ENCODE results near the gene RNF186. TPM values are rescaled to one million over a fixed set of nuclear protein-coding genes. Genes with fewer than 3 reads are reported as not detected.

The RNF186 gene
- total RNA-seq, 4 donors from 2014 or later, result 0.24 TPM; not detected in 3

DNA sequence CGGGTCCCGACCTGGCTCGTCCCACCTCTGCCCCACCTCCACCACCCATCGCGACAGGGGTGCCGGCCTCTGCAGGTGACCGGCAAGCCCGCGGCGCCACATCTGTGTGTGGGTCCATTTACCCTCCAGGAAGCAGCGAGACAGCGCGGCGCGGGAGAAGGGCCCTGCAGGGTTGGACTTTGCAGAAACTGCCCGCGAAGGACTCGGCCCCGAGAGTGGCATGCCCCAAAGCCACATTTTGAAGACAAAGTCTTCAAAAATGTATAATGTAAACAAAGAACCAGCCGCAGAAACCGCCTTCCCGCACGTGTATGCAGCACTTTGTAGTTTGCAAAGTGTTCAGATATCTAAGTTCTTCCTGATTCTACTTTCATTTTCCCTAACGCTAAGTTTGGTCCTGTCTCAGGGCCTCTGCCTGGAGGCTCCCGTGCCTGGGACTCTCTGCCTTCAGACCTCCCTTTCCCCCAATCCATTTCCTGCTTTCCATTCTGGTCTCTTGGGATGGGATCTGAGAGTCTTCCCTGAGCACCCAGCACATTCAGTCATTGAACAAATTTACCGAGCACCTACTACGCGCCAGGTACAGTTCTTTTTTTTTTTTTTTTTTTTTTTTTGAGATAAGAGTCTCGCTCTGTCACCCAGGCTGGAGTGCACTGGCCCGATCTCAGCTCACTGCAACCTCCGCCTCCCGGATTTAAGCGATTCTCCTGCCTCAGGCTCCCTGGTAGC lies 14.8 kb downstream of the RNF186 start:
- intact Hi-C loops (cut with DNase I; ENCODE audit: low total_unique reads) (no loop called here), in situ Hi-C loops (cut with MboI; ENCODE audit: low sequenced_read_pairs in 4 of 4) (no loop called here)
- Histone ChIP-seq H3K27ac (peak overlapping the region; percentile 44 to 71 (median 60)), H3K36me3 (no peaks in the 10 kb centered on the region), H3K27me3 (no peaks in the 10 kb centered on the region), H3K4me1 (peaks cover 0 to 7% of the 10 kb centered on the region in 2 donors), H3K9me3 (no peaks in the 10 kb centered on the region), H3K4me3 (peak overlapping the region; percentile 64 to 83 (median 70))
- DNase-seq (peak in 1 of 2 donors; percentile 19), ATAC-seq (peak; percentile 66 to 72)
- TF ChIP-seq, protein P1, sequence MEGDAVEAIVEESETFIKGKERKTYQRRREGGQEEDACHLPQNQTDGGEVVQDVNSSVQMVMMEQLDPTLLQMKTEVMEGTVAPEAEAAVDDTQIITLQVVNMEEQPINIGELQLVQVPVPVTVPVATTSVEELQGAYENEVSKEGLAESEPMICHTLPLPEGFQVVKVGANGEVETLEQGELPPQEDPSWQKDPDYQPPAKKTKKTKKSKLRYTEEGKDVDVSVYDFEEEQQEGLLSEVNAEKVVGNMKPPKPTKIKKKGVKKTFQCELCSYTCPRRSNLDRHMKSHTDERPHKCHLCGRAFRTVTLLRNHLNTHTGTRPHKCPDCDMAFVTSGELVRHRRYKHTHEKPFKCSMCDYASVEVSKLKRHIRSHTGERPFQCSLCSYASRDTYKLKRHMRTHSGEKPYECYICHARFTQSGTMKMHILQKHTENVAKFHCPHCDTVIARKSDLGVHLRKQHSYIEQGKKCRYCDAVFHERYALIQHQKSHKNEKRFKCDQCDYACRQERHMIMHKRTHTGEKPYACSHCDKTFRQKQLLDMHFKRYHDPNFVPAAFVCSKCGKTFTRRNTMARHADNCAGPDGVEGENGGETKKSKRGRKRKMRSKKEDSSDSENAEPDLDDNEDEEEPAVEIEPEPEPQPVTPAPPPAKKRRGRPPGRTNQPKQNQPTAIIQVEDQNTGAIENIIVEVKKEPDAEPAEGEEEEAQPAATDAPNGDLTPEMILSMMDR (IDR thresholded peaks at IDR 0.05 in 4 of 5, conservative IDR thresholded peaks at IDR 0.05 in 1 of 5), result no peak
- no peak for TF ChIP-seq POLR2A (IDR thresholded peaks at IDR 0.05)

DNA sequence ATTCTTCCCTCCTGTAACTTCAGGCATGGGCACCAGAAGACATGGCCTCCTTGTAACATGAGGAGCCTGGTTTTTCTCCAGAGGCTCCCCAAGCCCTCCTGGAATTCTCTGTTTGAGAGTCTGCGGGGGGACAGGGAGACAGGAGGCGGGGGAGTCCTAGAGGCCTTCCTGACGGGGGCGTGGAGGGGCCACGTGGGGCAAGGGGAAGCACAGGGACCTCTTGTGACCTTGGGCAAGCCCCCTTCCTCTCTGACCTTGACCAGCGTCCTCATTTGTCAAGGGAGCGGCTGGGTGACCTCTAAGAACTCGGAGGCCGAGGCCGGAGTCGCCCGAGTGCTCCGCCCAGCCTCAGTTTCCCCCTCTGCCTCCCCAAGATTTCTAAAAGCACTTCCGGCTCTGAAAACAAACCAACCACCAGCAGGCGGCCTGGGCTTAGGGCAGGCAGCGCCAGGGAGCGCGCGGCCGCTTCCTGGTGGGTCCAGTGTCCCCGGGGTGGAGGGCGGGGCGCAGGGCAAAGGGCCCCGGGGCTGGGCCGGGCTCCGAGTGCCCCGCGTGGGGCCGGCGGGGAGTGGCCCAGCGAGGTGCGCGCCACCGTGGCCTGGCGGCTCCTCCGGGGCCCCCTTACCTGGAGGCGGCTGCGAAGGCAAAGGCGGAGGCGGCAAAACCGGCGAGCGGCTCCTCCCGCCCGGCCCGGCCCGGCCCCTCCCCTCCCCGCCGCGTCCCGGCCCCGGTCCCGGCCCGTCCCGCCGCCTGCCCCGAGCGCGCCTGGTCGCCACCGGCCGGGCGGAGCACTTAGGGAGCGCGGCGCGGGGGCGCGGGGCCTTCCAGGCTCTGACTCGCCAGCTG lies 15.6 kb downstream of the RNF186 start, which contains the start of gene TMCO4:
Gene TMCO4 (minus strand): TSS at position 687 of the 846 bp plus-strand sequence. CDS start 19,158 bp downstream, outside the sequence.
- Histone ChIP-seq H3K27ac (peak within 1 kb of the TSS; percentile 54 to 71 (median 66)), H3K4me1 (peaks cover 0 to 7% of the 10 kb centered on the region in 2 donors), H3K36me3 (no peaks in the 10 kb centered on the region), H3K27me3 (no peaks in the 10 kb centered on the region), H3K4me3 (peak within 1 kb of the TSS; percentile 64 to 83 (median 70)), H3K9me3 (no peaks in the 10 kb centered on the region)
- ATAC-seq (peak; percentile 63 to 79), DNase-seq (peak in 1 of 2 donors; percentile 25)
- intact Hi-C loops (cut with DNase I; ENCODE audit: low total_unique reads) (no loop called here), in situ Hi-C loops (cut with MboI; ENCODE audit: low sequenced_read_pairs in 4 of 4) (no loop called here)
- no peak for TF ChIP-seq POLR2A (IDR thresholded peaks at IDR 0.05)
- TF ChIP-seq, protein P1 (IDR thresholded peaks at IDR 0.05 in 4 of 5, conservative IDR thresholded peaks at IDR 0.05 in 1 of 5), result peak in 3 of 5 experiments; percentile 13 to 23 (median 19)

DNA sequence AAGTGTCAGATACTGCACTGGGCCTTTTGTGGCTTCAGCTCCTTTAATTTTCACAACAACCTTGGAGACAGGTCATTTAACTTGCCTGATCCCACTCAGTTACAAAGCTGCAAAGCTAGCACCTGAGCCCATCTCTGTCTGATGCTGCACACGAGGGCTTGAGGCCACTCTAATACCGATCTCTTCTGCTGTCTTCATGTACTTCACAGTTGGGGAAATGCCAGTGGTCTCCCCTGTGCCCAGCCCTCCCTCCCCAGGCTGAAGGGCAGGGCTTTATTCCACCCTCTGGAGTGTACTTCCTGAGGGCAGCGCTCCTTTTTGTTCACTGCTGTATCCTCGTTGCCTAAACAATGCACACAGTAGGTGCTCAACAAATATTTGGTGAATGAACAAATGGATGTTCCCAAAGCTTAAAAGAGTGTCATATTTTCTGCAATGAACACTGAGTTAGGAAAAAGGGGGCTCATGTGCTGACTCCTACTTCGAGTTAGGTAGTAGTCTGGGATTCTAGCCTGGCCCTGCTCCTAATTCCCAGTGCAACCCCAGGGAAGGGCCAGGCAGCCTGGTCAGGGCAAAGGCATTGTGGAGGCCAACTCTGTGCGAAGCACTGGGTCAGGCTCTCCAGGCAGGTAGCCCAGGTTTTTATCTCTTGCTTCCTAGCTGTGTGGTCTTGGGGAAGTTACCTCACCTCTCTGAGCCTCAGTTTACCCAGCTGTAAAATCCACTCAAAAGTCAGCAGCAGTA lies 16.4 kb downstream of the RNF186 start:
- TF ChIP-seq, protein P1 (IDR thresholded peaks at IDR 0.05 in 4 of 5, conservative IDR thresholded peaks at IDR 0.05 in 1 of 5), result no peak
- no peak for TF ChIP-seq POLR2A (IDR thresholded peaks at IDR 0.05)
- Histone ChIP-seq H3K27me3 (no peaks in the 10 kb centered on the region), H3K4me1 (peaks cover 0 to 7% of the 10 kb centered on the region in 2 donors), H3K36me3 (no peaks in the 10 kb centered on the region), H3K4me3 (peak overlapping the region; percentile 64 to 83 (median 70)), H3K27ac (peak overlapping the region; percentile 54 to 71 (median 66)), H3K9me3 (no peaks in the 10 kb centered on the region)
- ATAC-seq (no peak), DNase-seq (no peak)
- intact Hi-C loops (cut with DNase I; ENCODE audit: low total_unique reads) (no loop called here), in situ Hi-C loops (cut with MboI; ENCODE audit: low sequenced_read_pairs in 4 of 4) (no loop called here)

DNA sequence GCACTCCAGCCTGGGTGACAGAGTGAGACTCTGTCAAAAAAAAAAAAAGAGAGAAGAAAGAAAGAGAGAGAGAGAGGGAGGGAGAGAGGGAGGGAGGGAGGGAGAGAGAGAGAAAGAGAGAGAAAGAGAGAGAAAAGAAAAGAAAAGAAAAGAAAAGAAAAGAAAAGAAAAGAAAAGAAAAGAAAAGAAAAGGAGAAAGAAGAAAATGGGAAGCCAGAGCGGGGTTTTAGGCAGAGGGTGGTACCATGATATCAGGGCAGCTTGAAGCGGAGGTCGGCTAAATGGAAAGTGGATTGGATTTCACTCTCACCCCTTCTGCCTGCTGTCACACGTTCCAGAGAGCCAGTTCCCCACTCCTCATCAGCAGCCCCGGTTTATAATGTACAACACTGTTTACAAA lies 17.3 kb downstream of the RNF186 start:
- Histone ChIP-seq H3K27ac (no peak overlapping the region), H3K36me3 (no peaks in the 10 kb centered on the region), H3K9me3 (no peaks in the 10 kb centered on the region), H3K4me3 (no peak overlapping the region), H3K27me3 (no peaks in the 10 kb centered on the region), H3K4me1 (peaks cover 0 to 7% of the 10 kb centered on the region in 2 donors)
- no peak for DNase-seq
- in situ Hi-C loops (cut with MboI; ENCODE audit: low sequenced_read_pairs in 4 of 4), result no loop called here
- TF ChIP-seq, protein P1 (IDR thresholded peaks at IDR 0.05 in 4 of 5, conservative IDR thresholded peaks at IDR 0.05 in 1 of 5), result no peak
- TF ChIP-seq POLR2A (IDR thresholded peaks at IDR 0.05), result no peak
- intact Hi-C loops (cut with DNase I; ENCODE audit: low total_unique reads), result no loop called here
- ATAC-seq, result no peak

Measured in gastrocnemius medialis (tissue), 4 donors.